Lower lobe of right lung (tissue), 2 donors: Measurements from ENCODE around the gene ABCA3. TPM values are rescaled to one million over a fixed set of nuclear protein-coding genes. Genes with fewer than 3 reads are reported as not detected.

Experiments used
- ATAC-seq, 2 donors: fragments of 200-7000 bp; cut with Tn5 transposase; one replicate each; pipeline ENCODE4 v1.9.1; 2020 to 2022; ENCODE audit warnings: mild to moderate bottlenecking in 2 of 2, moderate library complexity in 2 of 2
- DNase-seq: peaks from one replicate; pipeline ENCODE4 v3.0.0-alpha.2; 2020
- H3K27ac ChIP-seq: fragments of 200-600 bp; one replicate; pipeline ENCODE4 v1.8.0; 2022
- H3K27me3 ChIP-seq: fragments of 200-600 bp; one replicate; pipeline ENCODE4 v1.8.0; 2022; ENCODE audit warnings: low read depth
- H3K36me3 ChIP-seq: fragments of 200-600 bp; one replicate; pipeline ENCODE4 v1.8.0; 2022; ENCODE audit warnings: mild to moderate bottlenecking
- H3K4me1 ChIP-seq: fragments of 200-600 bp; one replicate; pipeline ENCODE4 v1.8.0; 2022
- H3K4me3 ChIP-seq: fragments of 200-600 bp; one replicate; pipeline ENCODE4 v1.8.0; 2022; ENCODE audit warnings: mild to moderate bottlenecking
- H3K9me3 ChIP-seq: fragments of 200-600 bp; one replicate; pipeline ENCODE4 v1.8.0; 2022
- CTCF ChIP-seq: fragments of 200-600 bp; IDR thresholded peaks from one replicate; pipeline ENCODE4 v1.8.0; 2022; ENCODE audit warnings: antibody characterized with exemption, mild to moderate bottlenecking
- intact Hi-C: fragments of 100-400 bp; cut with DNase I; formaldehyde crosslinking; loops from one replicate; pipeline ENCODE4 v1.11.0; 2022
- total RNA-seq: library from RNA; stranded (reverse); fragmentation: NEBNext Ultra II Directional; extraction: Animal tissue kit (Norgen Biotek cat#: 25700); gene quantifications from one replicate; pipeline ENCODE4 v1.2.1, GENCODE V29; 2021
- donor health status: DM: no; HTN: yes; CAD: no; lungs with severe emphysema.

Gene ABCA3
- total RNA-seq, 1 donor from 2014 or later, result 491 TPM

GRCh38 chr16:2385190-2385836, 44.8 kb upstream of the ABCA3 start:
- peak; percentile 82 to 93 for ATAC-seq

GRCh38 chr16:2384426-2384825, 43.9 kb upstream of the ABCA3 start:
- Histone ChIP-seq H3K27me3 (no peaks in the 10 kb centered on the region), H3K9me3 (peaks cover 9% of the 10 kb centered on the region), H3K4me1 (no peaks in the 10 kb centered on the region), H3K36me3 (no peaks in the 10 kb centered on the region), H3K4me3 (no peak overlapping the region), H3K27ac (no peak overlapping the region)
- DNase-seq (no peak), ATAC-seq (no peak)
- intact Hi-C loops, result no loop called here
- no peak for TF ChIP-seq CTCF

More at GRCh38 chr16:2385190-2385836, 44.8 kb upstream of the ABCA3 start:
- Histone ChIP-seq H3K27ac (no peak overlapping the region), H3K27me3 (no peaks in the 10 kb centered on the region), H3K4me1 (no peaks in the 10 kb centered on the region), H3K36me3 (no peaks in the 10 kb centered on the region), H3K4me3 (no peak overlapping the region), H3K9me3 (peaks cover 9% of the 10 kb centered on the region)
- DNase-seq, result no peak
- TF ChIP-seq CTCF, result no peak
- intact Hi-C loops, result no loop called here

GRCh38 chr16:2383501-2383900, 43.0 kb upstream of the ABCA3 start:
- peaks cover under 1% of the 10 kb centered on the region for H3K9me3 ChIP-seq
- H3K27ac ChIP-seq, result no peak overlapping the region
- no peak for TF ChIP-seq CTCF
- no peaks in the 10 kb centered on the region for H3K36me3 ChIP-seq
- intact Hi-C loops, result no loop called here
- no peak overlapping the region for H3K4me3 ChIP-seq
- no peaks in the 10 kb centered on the region for H3K27me3 ChIP-seq
- H3K4me1 ChIP-seq, result no peaks in the 10 kb centered on the region
- DNase-seq, result no peak
- ATAC-seq, result no peak

GRCh38 chr16:2374644-2375043, 34.1 kb upstream of the ABCA3 start:
- Histone ChIP-seq H3K4me3 (no peak overlapping the region), H3K9me3 (no peaks in the 10 kb centered on the region), H3K27me3 (peaks cover 4% of the 10 kb centered on the region), H3K4me1 (no peaks in the 10 kb centered on the region), H3K27ac (no peak overlapping the region), H3K36me3 (no peaks in the 10 kb centered on the region)
- DNase-seq, result no peak
- no peak for TF ChIP-seq CTCF
- intact Hi-C loops, result no loop called here
- no peak for ATAC-seq

- DNase-seq, result no peak
- Histone ChIP-seq H3K27ac (no peak overlapping the region), H3K27me3 (peaks cover 4% of the 10 kb centered on the region), H3K36me3 (no peaks in the 10 kb centered on the region), H3K4me1 (no peaks in the 10 kb centered on the region), H3K4me3 (no peak overlapping the region), H3K9me3 (no peaks in the 10 kb centered on the region)
- ATAC-seq, result no peak
- intact Hi-C loops, result no loop called here
- no peak for TF ChIP-seq CTCF
Observed at GRCh38 chr16:2373176-2373575, 32.6 kb upstream of the ABCA3 start.
